ENCODE data around the gene TMEM130.

DNA sequence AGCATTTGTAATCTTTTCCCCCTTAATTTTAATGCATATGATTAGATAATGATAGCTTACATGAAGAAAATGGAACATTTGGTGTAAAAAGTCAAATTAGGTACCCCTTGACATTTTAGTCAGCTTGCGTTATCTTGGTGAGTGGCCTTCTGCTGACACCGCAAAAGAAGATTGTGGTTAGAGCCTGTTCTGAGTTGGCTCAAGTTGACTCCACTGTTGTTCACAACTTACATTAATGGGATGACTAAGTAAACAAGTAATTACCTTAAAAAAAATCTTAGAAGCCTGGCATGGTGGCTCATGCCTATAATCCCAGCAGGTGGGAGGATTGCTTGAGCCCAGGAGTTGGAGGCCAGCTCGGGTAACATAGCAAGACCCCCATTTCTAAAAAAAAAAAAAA is 32.7 kb upstream of the TMEM130 start:
- TF ChIP-seq, protein P1, sequence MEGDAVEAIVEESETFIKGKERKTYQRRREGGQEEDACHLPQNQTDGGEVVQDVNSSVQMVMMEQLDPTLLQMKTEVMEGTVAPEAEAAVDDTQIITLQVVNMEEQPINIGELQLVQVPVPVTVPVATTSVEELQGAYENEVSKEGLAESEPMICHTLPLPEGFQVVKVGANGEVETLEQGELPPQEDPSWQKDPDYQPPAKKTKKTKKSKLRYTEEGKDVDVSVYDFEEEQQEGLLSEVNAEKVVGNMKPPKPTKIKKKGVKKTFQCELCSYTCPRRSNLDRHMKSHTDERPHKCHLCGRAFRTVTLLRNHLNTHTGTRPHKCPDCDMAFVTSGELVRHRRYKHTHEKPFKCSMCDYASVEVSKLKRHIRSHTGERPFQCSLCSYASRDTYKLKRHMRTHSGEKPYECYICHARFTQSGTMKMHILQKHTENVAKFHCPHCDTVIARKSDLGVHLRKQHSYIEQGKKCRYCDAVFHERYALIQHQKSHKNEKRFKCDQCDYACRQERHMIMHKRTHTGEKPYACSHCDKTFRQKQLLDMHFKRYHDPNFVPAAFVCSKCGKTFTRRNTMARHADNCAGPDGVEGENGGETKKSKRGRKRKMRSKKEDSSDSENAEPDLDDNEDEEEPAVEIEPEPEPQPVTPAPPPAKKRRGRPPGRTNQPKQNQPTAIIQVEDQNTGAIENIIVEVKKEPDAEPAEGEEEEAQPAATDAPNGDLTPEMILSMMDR (IDR thresholded peaks at IDR 0.05): no peak
- no peak for TF ChIP-seq POLR2A (IDR thresholded peaks at IDR 0.05)

Data from testis (tissue), 2 donors.